ENCODE measurements around the gene SOS2. TPM values are rescaled to one million over a fixed set of nuclear protein-coding genes. Genes with fewer than 3 reads are reported as not detected.
A peak's percentile ranks its signal among the peaks of the same experiment; 100 is the strongest.

SOS2 gene
- total and polyA plus RNA-seq, 2 donors (not counting 1 experiment from before 2014, with no cell fraction given), result 9.6 to 51.0 TPM

GRCh38 chr14:50121486-50121885 is 109.9 kb downstream of the SOS2 start:
- Histone ChIP-seq H3K4me1 (ENCODE audit: control insufficient read depth in 2 of 2, insufficient read depth in 2 of 2, low read length in 2 of 2) (peaks cover 6% of the 10 kb centered on the region in 2 donors), H2AFZ (ENCODE audit: insufficient read depth, low read depth, low read length, poor library complexity, severe bottlenecking) (no peak overlapping the region), H3K4me2 (replicated peaks; ENCODE audit: low read depth, low read length, poor library complexity, severe bottlenecking) (no peak overlapping the region), H3K27me3 (replicated peaks in 1 of 4; ENCODE audit: control extremely low read depth in 1 of 4, control insufficient read depth in 3 of 4, insufficient read depth in 4 of 4, low read length in 3 of 4) (no peaks in the 10 kb centered on the region), H3K9me3 (ENCODE audit: control extremely low read depth in 1 of 3, control insufficient read depth in 2 of 3, insufficient read depth in 1 of 3, low read length in 2 of 3) (no peaks in the 10 kb centered on the region), H3K27ac (ENCODE audit: low read length in 2 of 2) (no peak overlapping the region), H3K4me3 (ENCODE audit: control extremely low read depth in 1 of 5, extremely low read depth in 1 of 5, insufficient read depth in 1 of 5, low read depth in 2 of 5, low read length in 4 of 5) (no peak overlapping the region), H3K36me3 (replicated peaks in 1 of 2; ENCODE audit: control extremely low read depth in 1 of 2, control insufficient read depth in 1 of 2, extremely low read depth in 1 of 2, insufficient read depth in 2 of 2, low read length in 1 of 2) (peaks cover 11 to 16% of the 10 kb centered on the region in 2 experiments), H3K79me2 (ENCODE audit: control insufficient read depth, insufficient read depth, low read length) (no peaks in the 10 kb centered on the region), H3K9ac (ENCODE audit: low read length) (no peak overlapping the region), H4K20me1 (ENCODE audit: control insufficient read depth, insufficient read depth, low read length, poor library complexity, severe bottlenecking) (no peaks in the 10 kb centered on the region)
- H3K27me3 Mint-ChIP-seq, result no peaks in the 10 kb centered on the region
- TF ChIP-seq EZH2 (IDR thresholded peaks at IDR 0.05; ENCODE audit: borderline replicate concordance, insufficient read depth, low read depth, low read length, poor library complexity, severe bottlenecking), result no peak
- TF ChIP-seq, protein P1, sequence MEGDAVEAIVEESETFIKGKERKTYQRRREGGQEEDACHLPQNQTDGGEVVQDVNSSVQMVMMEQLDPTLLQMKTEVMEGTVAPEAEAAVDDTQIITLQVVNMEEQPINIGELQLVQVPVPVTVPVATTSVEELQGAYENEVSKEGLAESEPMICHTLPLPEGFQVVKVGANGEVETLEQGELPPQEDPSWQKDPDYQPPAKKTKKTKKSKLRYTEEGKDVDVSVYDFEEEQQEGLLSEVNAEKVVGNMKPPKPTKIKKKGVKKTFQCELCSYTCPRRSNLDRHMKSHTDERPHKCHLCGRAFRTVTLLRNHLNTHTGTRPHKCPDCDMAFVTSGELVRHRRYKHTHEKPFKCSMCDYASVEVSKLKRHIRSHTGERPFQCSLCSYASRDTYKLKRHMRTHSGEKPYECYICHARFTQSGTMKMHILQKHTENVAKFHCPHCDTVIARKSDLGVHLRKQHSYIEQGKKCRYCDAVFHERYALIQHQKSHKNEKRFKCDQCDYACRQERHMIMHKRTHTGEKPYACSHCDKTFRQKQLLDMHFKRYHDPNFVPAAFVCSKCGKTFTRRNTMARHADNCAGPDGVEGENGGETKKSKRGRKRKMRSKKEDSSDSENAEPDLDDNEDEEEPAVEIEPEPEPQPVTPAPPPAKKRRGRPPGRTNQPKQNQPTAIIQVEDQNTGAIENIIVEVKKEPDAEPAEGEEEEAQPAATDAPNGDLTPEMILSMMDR (IDR thresholded peaks at IDR 0.05), result no peak
- no peak overlapping the region for H3K4me3 Mint-ChIP-seq
- H3K4me1 Mint-ChIP-seq, result peaks cover 8% of the 10 kb centered on the region
- WGBS (ENCODE audit: insufficient coverage), result 100% methylated on average over 3 of the region's 5 CpGs
- no peak overlapping the region for H3K27ac Mint-ChIP-seq
- ChIA-PET POLR2A (interaction anchor here (0.6 kb wide), 1 partner anchor 535 kb away, joined by 3 read pairs; no protein-coding TSS in a partner anchor), CTCF (interaction anchor here (0.6 to 0.7 kb wide), 2 partner anchors 40 to 256 kb away, joined by 3 to 5 read pairs; no protein-coding TSS in a partner anchor)
- intact Hi-C loops (cut with micrococcal nuclease), result no loop called here
- ATAC-seq (ENCODE audit: low read depth), result no peak
- H3K9me3 Mint-ChIP-seq (ENCODE audit: insufficient read depth), result no peaks in the 10 kb centered on the region
- no peak for DNase-seq

GRCh38 chr14:50117456-50117855 is 113.9 kb downstream of the SOS2 start:
- no peaks in the 10 kb centered on the region for H3K9me3 ChIP-seq (ENCODE audit: control extremely low read depth in 1 of 3, control insufficient read depth in 2 of 3, insufficient read depth in 1 of 3, low read length in 2 of 3)
- H3K27me3 ChIP-seq (replicated peaks in 1 of 4; ENCODE audit: control extremely low read depth in 1 of 4, control insufficient read depth in 3 of 4, insufficient read depth in 4 of 4, low read length in 3 of 4), result no peaks in the 10 kb centered on the region
- H3K4me2 ChIP-seq (replicated peaks; ENCODE audit: low read depth, low read length, poor library complexity, severe bottlenecking), result no peak overlapping the region
- POLR2A ChIA-PET, result interaction anchor here (0.6 to 0.9 kb wide), 2 partner anchors 250 to 527 kb away, joined by 6 read pairs; no protein-coding TSS in a partner anchor
- TF ChIP-seq, protein P1 (IDR thresholded peaks at IDR 0.05), result no peak
- TF ChIP-seq EZH2 (IDR thresholded peaks at IDR 0.05; ENCODE audit: borderline replicate concordance, insufficient read depth, low read depth, low read length, poor library complexity, severe bottlenecking), result no peak
- no CpG with 5 or more reads among the region's 2 CpGs for WGBS (ENCODE audit: insufficient coverage)
- no peak for ATAC-seq (ENCODE audit: low read depth)
- peaks cover 34 to 35% of the 10 kb centered on the region in 2 donors for H3K4me1 ChIP-seq (ENCODE audit: control insufficient read depth in 2 of 2, insufficient read depth in 2 of 2, low read length in 2 of 2)
- no peak for DNase-seq
- H3K4me1 Mint-ChIP-seq, result peaks cover 36% of the 10 kb centered on the region
- H3K27ac Mint-ChIP-seq, result peak overlapping the region; percentile 70
- peaks cover 25% of the 10 kb centered on the region for H3K79me2 ChIP-seq (ENCODE audit: control insufficient read depth, insufficient read depth, low read length)
- CTCF ChIA-PET, result interaction anchor here (0.8 to 7.3 kb wide), 4 partner anchors 249 to 265 kb away, joined by 4 to 52 read pairs (median 16); partner anchors contain the start of gene NEMF
- H3K27me3 Mint-ChIP-seq, result no peaks in the 10 kb centered on the region
- no peak overlapping the region for H3K4me3 ChIP-seq (ENCODE audit: control extremely low read depth in 1 of 5, extremely low read depth in 1 of 5, insufficient read depth in 1 of 5, low read depth in 2 of 5, low read length in 4 of 5)
- no peaks in the 10 kb centered on the region for H3K9me3 Mint-ChIP-seq (ENCODE audit: insufficient read depth)
- H3K27ac ChIP-seq (ENCODE audit: low read length in 2 of 2), result peak overlapping the region; percentile 92 to 99
- H3K36me3 ChIP-seq (replicated peaks in 1 of 2; ENCODE audit: control extremely low read depth in 1 of 2, control insufficient read depth in 1 of 2, extremely low read depth in 1 of 2, insufficient read depth in 2 of 2, low read length in 1 of 2), result peaks cover 6 to 30% of the 10 kb centered on the region in 2 experiments
- no peak overlapping the region for H3K4me3 Mint-ChIP-seq
- H3K9ac ChIP-seq (ENCODE audit: low read length), result no peak overlapping the region
- intact Hi-C loops (cut with micrococcal nuclease), result loop anchor here (2.0 to 5.0 kb wide), 5 partner anchors 113 to 520 kb away; partner anchors contain the start of genes KLHDC2, LRR1, MAP4K5 and POLE2
- H2AFZ ChIP-seq (ENCODE audit: insufficient read depth, low read depth, low read length, poor library complexity, severe bottlenecking), result no peak overlapping the region
- no peaks in the 10 kb centered on the region for H4K20me1 ChIP-seq (ENCODE audit: control insufficient read depth, insufficient read depth, low read length, poor library complexity, severe bottlenecking)
